ENCODE measurements around the gene GPR27. TPM values are rescaled to one million over a fixed set of nuclear protein-coding genes. Genes with fewer than 3 reads are reported as not detected.

GPR27 gene
- total and polyA plus RNA-seq, 2 donors, result 0.05 to 1.7 TPM

DNA sequence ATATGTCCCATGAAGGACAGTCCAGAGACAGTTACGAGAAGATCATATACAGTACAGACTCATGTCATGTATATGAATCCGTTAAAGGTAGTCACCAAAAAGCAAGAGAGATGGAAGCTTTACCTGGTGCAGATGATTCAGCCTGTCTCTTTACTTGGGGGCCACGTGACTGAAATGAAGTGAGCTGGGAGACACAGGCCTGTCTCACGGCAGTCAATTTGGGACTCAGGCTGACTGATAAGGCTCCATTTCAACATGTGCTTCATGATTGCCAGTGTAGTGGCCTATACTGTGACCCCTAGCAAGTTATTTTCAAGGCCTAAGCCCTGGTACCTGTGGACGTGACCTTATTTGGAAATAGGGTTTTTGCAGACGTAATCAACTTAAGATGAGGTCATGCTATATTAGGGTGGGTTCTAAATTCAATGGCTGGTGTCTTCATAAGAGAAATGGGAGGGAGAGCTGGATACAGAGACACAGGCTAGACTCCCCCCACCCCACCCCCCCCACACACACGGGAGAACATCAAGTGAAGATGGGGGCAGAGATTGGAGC lies 34.3 kb downstream of the GPR27 start:
- Histone ChIP-seq H3K27me3 (ENCODE audit: control insufficient read depth in 2 of 2, insufficient read depth in 1 of 2, low read length in 1 of 2) (peaks cover 27 to 46% of the 10 kb centered on the region in 2 donors), H3K4me1 (ENCODE audit: control insufficient read depth in 2 of 2, insufficient read depth in 2 of 2, low read length in 2 of 2) (peaks cover 11 to 14% of the 10 kb centered on the region in 2 donors), H3K9me3 (ENCODE audit: control insufficient read depth in 2 of 2, insufficient read depth in 1 of 2, low read length in 1 of 2) (no peaks in the 10 kb centered on the region), H3K4me3 (ENCODE audit: low read length in 2 of 2) (no peak overlapping the region), H3K36me3 (ENCODE audit: control insufficient read depth in 2 of 2, insufficient read depth in 2 of 2, low read length in 1 of 2) (no peaks in the 10 kb centered on the region), H3K27ac (ENCODE audit: low read depth in 1 of 2, low read length in 1 of 2) (no peak overlapping the region)
- WGBS, result 95% methylated on average over 7 of the region's 7 CpGs
- DNase-seq (ENCODE audit: low read depth in 6 of 9, low spot score in 9 of 9), result no peak

DNA sequence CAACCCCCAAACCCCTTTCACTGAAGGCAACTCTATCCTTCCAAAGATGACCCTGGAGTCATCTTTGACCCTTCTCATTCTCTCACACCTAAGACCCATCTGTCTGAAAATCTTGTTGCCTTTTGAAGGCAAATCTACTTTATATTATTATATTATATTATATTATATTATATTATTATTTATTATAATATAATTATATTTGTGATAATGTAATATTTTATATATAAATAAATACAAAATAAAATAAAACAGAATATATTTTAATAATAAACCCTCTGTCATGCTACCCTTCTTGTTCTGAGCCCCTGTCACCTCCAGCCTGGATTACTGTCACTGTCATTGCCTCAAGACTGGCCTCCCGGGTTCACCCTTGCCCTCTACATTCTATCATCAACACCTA lies 36.3 kb downstream of the GPR27 start:
- DNase-seq (ENCODE audit: low read depth in 6 of 9, low spot score in 9 of 9), result no peak
- Histone ChIP-seq H3K36me3 (ENCODE audit: control insufficient read depth in 2 of 2, insufficient read depth in 2 of 2, low read length in 1 of 2) (no peaks in the 10 kb centered on the region), H3K27ac (ENCODE audit: low read depth in 1 of 2, low read length in 1 of 2) (no peak overlapping the region), H3K4me1 (ENCODE audit: control insufficient read depth in 2 of 2, insufficient read depth in 2 of 2, low read length in 2 of 2) (peaks cover 3 to 6% of the 10 kb centered on the region in 2 donors), H3K4me3 (ENCODE audit: low read length in 2 of 2) (no peak overlapping the region), H3K9me3 (ENCODE audit: control insufficient read depth in 2 of 2, insufficient read depth in 1 of 2, low read length in 1 of 2) (no peaks in the 10 kb centered on the region), H3K27me3 (ENCODE audit: control insufficient read depth in 2 of 2, insufficient read depth in 1 of 2, low read length in 1 of 2) (peaks cover 18 to 27% of the 10 kb centered on the region in 2 donors)
- 97% methylated on average over 1 of the region's 1 CpG for WGBS

DNA sequence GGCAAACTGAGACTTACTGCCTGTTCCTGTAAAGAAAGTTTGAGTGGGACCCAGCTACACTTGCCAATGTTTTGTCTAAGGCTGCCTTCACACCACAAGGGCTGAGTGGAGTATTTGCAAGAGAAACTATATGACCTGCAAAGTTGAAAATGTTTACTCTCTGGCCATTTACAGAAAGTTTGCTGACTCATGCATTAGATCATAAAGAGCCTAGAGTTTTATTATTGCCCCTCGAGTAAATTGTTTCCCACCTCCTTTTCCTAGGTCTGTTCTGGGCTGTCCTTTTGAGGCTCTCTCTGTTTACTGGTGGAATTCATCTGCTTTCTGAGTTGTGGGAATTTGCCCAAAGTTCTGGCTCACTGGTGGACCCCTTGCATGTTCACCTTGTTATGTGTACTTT lies 38.0 kb downstream of the GPR27 start:
- no peaks in the 10 kb centered on the region for H3K9me3 ChIP-seq (ENCODE audit: control insufficient read depth in 2 of 2, insufficient read depth in 1 of 2, low read length in 1 of 2)
- WGBS, result 59% methylated on average over 1 of the region's 1 CpG
- H3K4me3 ChIP-seq (ENCODE audit: low read length in 2 of 2), result no peak overlapping the region
- H3K36me3 ChIP-seq (ENCODE audit: control insufficient read depth in 2 of 2, insufficient read depth in 2 of 2, low read length in 1 of 2), result no peaks in the 10 kb centered on the region
- H3K4me1 ChIP-seq (ENCODE audit: control insufficient read depth in 2 of 2, insufficient read depth in 2 of 2, low read length in 2 of 2), result no peaks in the 10 kb centered on the region
- H3K27me3 ChIP-seq (ENCODE audit: control insufficient read depth in 2 of 2, insufficient read depth in 1 of 2, low read length in 1 of 2), result peaks cover 1 to 12% of the 10 kb centered on the region in 2 donors
- no peak overlapping the region for H3K27ac ChIP-seq (ENCODE audit: low read depth in 1 of 2, low read length in 1 of 2)
- DNase-seq (ENCODE audit: low read depth in 6 of 9, low spot score in 9 of 9), result no peak

DNA sequence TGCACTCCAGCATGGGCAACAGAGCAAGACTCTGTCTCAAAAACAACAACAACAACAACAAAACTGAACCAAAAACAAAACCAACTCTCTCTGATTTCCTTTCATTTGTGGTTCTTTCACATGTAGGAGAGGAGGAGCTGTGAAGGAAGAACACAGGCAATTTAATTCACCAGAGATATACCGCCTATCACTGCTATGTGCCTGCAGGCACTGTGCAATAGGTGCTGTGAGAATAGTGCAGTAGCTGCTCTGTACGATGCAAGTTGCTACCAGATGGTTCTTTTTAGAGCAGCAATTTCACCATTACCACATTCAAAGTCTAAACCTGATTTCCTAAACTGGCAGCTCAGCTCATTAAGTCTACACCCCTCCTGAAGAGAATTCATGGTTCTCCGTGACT lies 42.6 kb downstream of the GPR27 start:
- 96% methylated on average over 3 of the region's 3 CpGs for WGBS
- DNase-seq (ENCODE audit: low read depth in 6 of 9, low spot score in 9 of 9), result no peak
- peaks cover 0 to 3% of the 10 kb centered on the region in 2 donors for H3K27me3 ChIP-seq (ENCODE audit: control insufficient read depth in 2 of 2, insufficient read depth in 1 of 2, low read length in 1 of 2)
- H3K4me3 ChIP-seq (ENCODE audit: low read length in 2 of 2), result no peak overlapping the region
- H3K9me3 ChIP-seq (ENCODE audit: control insufficient read depth in 2 of 2, insufficient read depth in 1 of 2, low read length in 1 of 2), result no peaks in the 10 kb centered on the region
- H3K4me1 ChIP-seq (ENCODE audit: control insufficient read depth in 2 of 2, insufficient read depth in 2 of 2, low read length in 2 of 2), result no peaks in the 10 kb centered on the region
- H3K27ac ChIP-seq (ENCODE audit: low read depth in 1 of 2, low read length in 1 of 2), result no peak overlapping the region
- no peaks in the 10 kb centered on the region for H3K36me3 ChIP-seq (ENCODE audit: control insufficient read depth in 2 of 2, insufficient read depth in 2 of 2, low read length in 1 of 2)

DNA sequence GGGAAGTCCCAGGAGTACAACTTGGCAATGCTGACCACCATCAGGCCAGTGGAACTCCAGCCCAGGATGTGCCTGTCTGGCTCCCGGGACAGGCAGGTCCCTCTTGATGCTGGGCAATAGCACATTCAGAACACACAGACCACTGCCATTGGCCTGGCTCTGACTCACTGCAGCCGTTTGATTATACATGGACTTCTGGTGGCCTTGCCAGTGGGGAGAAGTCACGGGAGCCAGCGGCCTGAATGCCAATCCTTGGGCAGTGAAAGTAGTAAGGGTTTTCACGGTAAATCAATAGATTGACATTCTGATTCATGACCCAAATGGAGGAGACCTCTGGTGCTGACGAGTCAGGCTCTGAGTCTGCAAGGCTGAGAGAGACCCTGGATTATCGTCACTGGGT lies 43.8 kb downstream of the GPR27 start:
- H3K36me3 ChIP-seq (ENCODE audit: control insufficient read depth in 2 of 2, insufficient read depth in 2 of 2, low read length in 1 of 2), result no peaks in the 10 kb centered on the region
- H3K9me3 ChIP-seq (ENCODE audit: control insufficient read depth in 2 of 2, insufficient read depth in 1 of 2, low read length in 1 of 2), result no peaks in the 10 kb centered on the region
- peaks cover 0 to 3% of the 10 kb centered on the region in 2 donors for H3K27me3 ChIP-seq (ENCODE audit: control insufficient read depth in 2 of 2, insufficient read depth in 1 of 2, low read length in 1 of 2)
- H3K27ac ChIP-seq (ENCODE audit: low read depth in 1 of 2, low read length in 1 of 2), result no peak overlapping the region
- WGBS, result 96% methylated on average over 7 of the region's 7 CpGs
- H3K4me3 ChIP-seq (ENCODE audit: low read length in 2 of 2), result no peak overlapping the region
- no peaks in the 10 kb centered on the region for H3K4me1 ChIP-seq (ENCODE audit: control insufficient read depth in 2 of 2, insufficient read depth in 2 of 2, low read length in 2 of 2)
- no peak for DNase-seq (ENCODE audit: low read depth in 6 of 9, low spot score in 9 of 9)

DNA sequence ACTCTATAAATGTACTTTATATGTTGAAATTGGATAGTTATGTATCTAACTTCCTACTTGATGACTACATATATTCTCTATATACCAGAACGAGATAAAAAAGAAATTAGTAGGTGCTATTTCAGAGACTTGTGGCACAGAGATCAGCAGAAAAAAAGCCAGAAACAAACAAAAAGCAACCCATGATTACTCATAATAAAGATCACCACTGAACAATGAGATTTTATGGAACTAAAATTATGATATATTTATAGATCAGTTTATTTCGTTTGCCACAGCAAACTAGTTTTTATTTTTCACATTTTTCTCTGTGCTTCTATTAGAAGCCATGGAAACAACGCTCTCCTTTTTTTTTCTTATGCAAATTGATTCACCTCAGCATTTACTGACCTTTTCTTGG lies 46.4 kb downstream of the GPR27 start:
- no peak for DNase-seq (ENCODE audit: low read depth in 6 of 9, low spot score in 9 of 9)
- peaks cover 0 to 3% of the 10 kb centered on the region in 2 donors for H3K27me3 ChIP-seq (ENCODE audit: control insufficient read depth in 2 of 2, insufficient read depth in 1 of 2, low read length in 1 of 2)
- no peak overlapping the region for H3K4me3 ChIP-seq (ENCODE audit: low read length in 2 of 2)
- H3K27ac ChIP-seq (ENCODE audit: low read depth in 1 of 2, low read length in 1 of 2), result no peak overlapping the region
- H3K4me1 ChIP-seq (ENCODE audit: control insufficient read depth in 2 of 2, insufficient read depth in 2 of 2, low read length in 2 of 2), result no peaks in the 10 kb centered on the region
- H3K9me3 ChIP-seq (ENCODE audit: control insufficient read depth in 2 of 2, insufficient read depth in 1 of 2, low read length in 1 of 2), result no peaks in the 10 kb centered on the region
- WGBS, result 95% methylated on average over 3 of the region's 3 CpGs
- H3K36me3 ChIP-seq (ENCODE audit: control insufficient read depth in 2 of 2, insufficient read depth in 2 of 2, low read length in 1 of 2), result no peaks in the 10 kb centered on the region

DNA sequence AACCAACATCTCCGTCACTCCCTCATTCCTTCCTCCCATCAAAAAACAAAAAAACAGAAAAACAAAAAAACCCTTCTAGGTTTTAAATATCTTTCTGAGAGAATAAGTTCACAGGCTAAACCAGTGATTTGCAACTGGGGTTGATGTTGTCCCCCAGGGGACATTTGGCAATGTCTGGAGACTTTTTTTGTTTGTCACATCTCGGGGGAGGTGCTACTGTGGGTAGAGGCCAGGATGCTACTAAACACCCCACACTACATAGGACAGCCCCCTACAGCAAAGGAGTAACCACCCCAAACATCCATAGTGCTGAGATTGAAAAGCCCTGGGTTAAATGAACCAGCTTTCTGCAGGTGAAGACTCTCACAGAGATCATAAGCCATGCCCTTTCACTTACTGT lies 48.3 kb downstream of the GPR27 start:
- 98% methylated on average over 2 of the region's 2 CpGs for WGBS
- Histone ChIP-seq H3K4me1 (ENCODE audit: control insufficient read depth in 2 of 2, insufficient read depth in 2 of 2, low read length in 2 of 2) (no peaks in the 10 kb centered on the region), H3K4me3 (ENCODE audit: low read length in 2 of 2) (no peak overlapping the region), H3K27ac (ENCODE audit: low read depth in 1 of 2, low read length in 1 of 2) (no peak overlapping the region), H3K27me3 (ENCODE audit: control insufficient read depth in 2 of 2, insufficient read depth in 1 of 2, low read length in 1 of 2) (peaks cover 0 to 3% of the 10 kb centered on the region in 2 donors), H3K36me3 (ENCODE audit: control insufficient read depth in 2 of 2, insufficient read depth in 2 of 2, low read length in 1 of 2) (no peaks in the 10 kb centered on the region), H3K9me3 (ENCODE audit: control insufficient read depth in 2 of 2, insufficient read depth in 1 of 2, low read length in 1 of 2) (no peaks in the 10 kb centered on the region)
- no peak for DNase-seq (ENCODE audit: low read depth in 6 of 9, low spot score in 9 of 9)

DNA sequence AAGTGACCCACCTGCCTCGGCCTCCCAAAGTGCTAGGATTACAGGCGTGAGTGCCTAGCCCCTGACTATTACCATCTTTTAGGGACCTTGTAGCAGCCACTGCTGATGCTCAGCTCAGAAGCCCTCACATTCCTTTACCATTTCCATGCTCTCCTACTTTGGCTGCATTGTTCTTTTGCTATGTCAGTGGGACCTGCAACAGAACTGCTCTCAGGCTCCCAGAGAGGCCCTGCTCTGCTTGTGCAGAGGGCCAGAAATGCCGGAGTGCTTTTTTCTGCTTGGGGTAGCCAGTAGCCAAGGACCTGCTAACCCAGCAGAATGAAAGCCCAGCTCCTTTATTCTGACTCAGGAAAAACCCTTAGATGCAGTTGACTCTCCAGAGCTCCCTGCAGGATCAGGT lies 49.6 kb downstream of the GPR27 start:
- H3K9me3 ChIP-seq (ENCODE audit: control insufficient read depth in 2 of 2, insufficient read depth in 1 of 2, low read length in 1 of 2), result no peaks in the 10 kb centered on the region
- peaks cover 0 to 3% of the 10 kb centered on the region in 2 donors for H3K27me3 ChIP-seq (ENCODE audit: control insufficient read depth in 2 of 2, insufficient read depth in 1 of 2, low read length in 1 of 2)
- H3K27ac ChIP-seq (ENCODE audit: low read depth in 1 of 2, low read length in 1 of 2), result no peak overlapping the region
- no peaks in the 10 kb centered on the region for H3K4me1 ChIP-seq (ENCODE audit: control insufficient read depth in 2 of 2, insufficient read depth in 2 of 2, low read length in 2 of 2)
- H3K36me3 ChIP-seq (ENCODE audit: control insufficient read depth in 2 of 2, insufficient read depth in 2 of 2, low read length in 1 of 2), result no peaks in the 10 kb centered on the region
- 98% methylated on average over 3 of the region's 3 CpGs for WGBS
- H3K4me3 ChIP-seq (ENCODE audit: low read length in 2 of 2), result no peak overlapping the region
- DNase-seq (ENCODE audit: low read depth in 6 of 9, low spot score in 9 of 9), result no peak

DNA sequence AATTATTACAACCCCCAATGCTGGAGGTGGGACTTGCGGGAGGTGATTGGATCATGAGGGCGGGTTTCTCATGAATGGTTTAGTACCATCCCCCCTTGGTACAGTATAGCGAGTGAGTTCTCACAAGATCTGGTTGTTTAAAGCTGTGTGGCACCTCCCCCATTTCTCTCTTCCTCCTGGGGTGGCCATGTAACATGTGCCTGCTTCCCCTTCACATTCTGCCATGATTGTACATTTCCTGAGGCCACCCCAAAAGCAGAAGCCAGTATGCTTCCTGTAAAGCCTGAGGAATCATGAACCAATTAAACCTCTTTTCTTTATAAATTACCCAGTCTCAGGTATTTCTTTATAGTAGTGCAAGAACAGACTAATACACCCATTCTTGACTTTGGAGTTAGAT lies 51.5 kb downstream of the GPR27 start:
- WGBS, result 89% methylated on average over 3 of the region's 3 CpGs
- Histone ChIP-seq H3K36me3 (ENCODE audit: control insufficient read depth in 2 of 2, insufficient read depth in 2 of 2, low read length in 1 of 2) (no peaks in the 10 kb centered on the region), H3K27ac (ENCODE audit: low read depth in 1 of 2, low read length in 1 of 2) (no peak overlapping the region), H3K4me3 (ENCODE audit: low read length in 2 of 2) (no peak overlapping the region), H3K4me1 (ENCODE audit: control insufficient read depth in 2 of 2, insufficient read depth in 2 of 2, low read length in 2 of 2) (no peaks in the 10 kb centered on the region), H3K27me3 (ENCODE audit: control insufficient read depth in 2 of 2, insufficient read depth in 1 of 2, low read length in 1 of 2) (no peaks in the 10 kb centered on the region), H3K9me3 (ENCODE audit: control insufficient read depth in 2 of 2, insufficient read depth in 1 of 2, low read length in 1 of 2) (no peaks in the 10 kb centered on the region)
- no peak for DNase-seq (ENCODE audit: low read depth in 6 of 9, low spot score in 9 of 9)

DNA sequence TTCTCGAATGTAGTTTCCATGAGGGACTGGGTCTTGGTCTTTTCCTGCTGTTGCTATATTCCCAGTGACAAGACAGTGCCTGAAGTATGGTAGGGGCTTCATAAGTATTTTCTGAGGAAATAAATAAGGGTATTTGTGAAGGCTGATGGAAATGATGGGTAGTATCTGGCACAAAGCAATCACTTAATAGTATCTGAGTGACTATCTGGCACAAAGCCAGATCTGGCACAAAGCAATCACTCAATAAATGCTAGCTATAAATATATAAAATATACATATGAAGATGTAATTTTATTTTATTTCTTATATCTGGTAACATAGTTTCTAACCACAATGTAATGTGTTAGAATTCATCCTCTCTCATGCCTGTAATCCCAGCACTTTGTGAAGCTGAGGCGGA lies 52.0 kb downstream of the GPR27 start:
- WGBS, result 83% methylated on average over 2 of the region's 2 CpGs
- Histone ChIP-seq H3K4me3 (ENCODE audit: low read length in 2 of 2) (no peak overlapping the region), H3K4me1 (ENCODE audit: control insufficient read depth in 2 of 2, insufficient read depth in 2 of 2, low read length in 2 of 2) (no peaks in the 10 kb centered on the region), H3K27ac (ENCODE audit: low read depth in 1 of 2, low read length in 1 of 2) (no peak overlapping the region), H3K36me3 (ENCODE audit: control insufficient read depth in 2 of 2, insufficient read depth in 2 of 2, low read length in 1 of 2) (no peaks in the 10 kb centered on the region), H3K9me3 (ENCODE audit: control insufficient read depth in 2 of 2, insufficient read depth in 1 of 2, low read length in 1 of 2) (no peaks in the 10 kb centered on the region), H3K27me3 (ENCODE audit: control insufficient read depth in 2 of 2, insufficient read depth in 1 of 2, low read length in 1 of 2) (no peaks in the 10 kb centered on the region)
- DNase-seq (ENCODE audit: low read depth in 6 of 9, low spot score in 9 of 9), result no peak

All from thymus (tissue), 11 donors.